ENCODE measurements around the gene CCNY.
A peak's percentile ranks its signal among the peaks of the same experiment; 100 is the strongest.

The CCNY gene

GRCh38 chr10:35433851-35434426 lies 97.6 kb downstream of the CCNY start:
- DNase-seq: peak; percentile 47

- no peak for DNase-seq
These were observed 98.2 kb downstream of the CCNY start for GRCh38 chr10:35434533-35434932.

GRCh38 chr10:35435824-35436223 lies 99.5 kb downstream of the CCNY start:
- no peak for DNase-seq

- no peak for DNase-seq
These were observed 101.5 kb downstream of the CCNY start for GRCh38 chr10:35437829-35438228.

- DNase-seq: no peak
These were observed 102.6 kb downstream of the CCNY start for GRCh38 chr10:35438718-35439571.

GRCh38 chr10:35440016-35440415 lies 103.7 kb downstream of the CCNY start:
- no peak for DNase-seq

GRCh38 chr10:35442028-35442427 lies 105.7 kb downstream of the CCNY start:
- DNase-seq: no peak

- DNase-seq: no peak
These were observed 106.3 kb downstream of the CCNY start for GRCh38 chr10:35442592-35442991.

GRCh38 chr10:35443858-35444257 lies 107.5 kb downstream of the CCNY start:
- no peak for DNase-seq

GRCh38 chr10:35445150-35445884 lies 109.0 kb downstream of the CCNY start:
- DNase-seq: no peak

- no peak for DNase-seq
These were observed 110.1 kb downstream of the CCNY start for GRCh38 chr10:35446439-35446838.

GRCh38 chr10:35447693-35448407 lies 111.5 kb downstream of the CCNY start:
- DNase-seq: peak; percentile 80

- DNase-seq: no peak
These were observed 112.7 kb downstream of the CCNY start for GRCh38 chr10:35448687-35449662.

- no peak for DNase-seq
These were observed 113.6 kb downstream of the CCNY start for GRCh38 chr10:35449944-35450343.

- DNase-seq: no peak
These were observed 115.1 kb downstream of the CCNY start for GRCh38 chr10:35451151-35452016.

GRCh38 chr10:35452171-35452570 lies 115.9 kb downstream of the CCNY start:
- no peak for DNase-seq

GRCh38 chr10:35452847-35453246 lies 116.5 kb downstream of the CCNY start:
- no peak for DNase-seq

- DNase-seq: no peak
These were observed 117.7 kb downstream of the CCNY start for GRCh38 chr10:35453855-35454532.

GRCh38 chr10:35456153-35456720 lies 119.9 kb downstream of the CCNY start:
- DNase-seq: no peak

GRCh38 chr10:35456784-35457183 lies 120.5 kb downstream of the CCNY start:
- DNase-seq: no peak

Measured in NCI-H82 (cell line).